Neural cell (in vitro differentiated cells): Measurements from ENCODE around the gene HAUS3.

Experiments
- EP300 ChIP-seq: fragments of 450-650 bp; conservative IDR thresholded peaks from 2 replicates; pipeline ENCODE4 v1.6.1; 2014; ENCODE audit warnings: antibody characterized with exemption, mild to moderate bottlenecking, moderate library complexity; ENCODE audit not compliant: poor library complexity, severe bottlenecking
- RAD21 ChIP-seq: fragments of 450-650 bp; conservative IDR thresholded peaks from 2 replicates; pipeline ENCODE4 v1.6.1; 2014; ENCODE audit warnings: antibody characterized with exemption, mild to moderate bottlenecking, moderate library complexity
- TAF1 ChIP-seq: IDR thresholded peaks from 2 replicates; pipeline ENCODE4 v1.6.1; 2012; ENCODE audit warnings: low read depth
- TF ChIP-seq, protein P1 (sequence below): fragments of 450-650 bp; IDR thresholded peaks from 2 replicates; pipeline ENCODE4 v1.5.1; 2014; ENCODE audit warnings: antibody characterized with exemption, mild to moderate bottlenecking, moderate library complexity; ENCODE audit not compliant: poor library complexity, severe bottlenecking
- TF ChIP-seq, protein P2 (sequence below): IDR thresholded peaks from 2 replicates; pipeline ENCODE4 v1.6.1; 2012; ENCODE audit warnings: borderline replicate concordance

DNA sequence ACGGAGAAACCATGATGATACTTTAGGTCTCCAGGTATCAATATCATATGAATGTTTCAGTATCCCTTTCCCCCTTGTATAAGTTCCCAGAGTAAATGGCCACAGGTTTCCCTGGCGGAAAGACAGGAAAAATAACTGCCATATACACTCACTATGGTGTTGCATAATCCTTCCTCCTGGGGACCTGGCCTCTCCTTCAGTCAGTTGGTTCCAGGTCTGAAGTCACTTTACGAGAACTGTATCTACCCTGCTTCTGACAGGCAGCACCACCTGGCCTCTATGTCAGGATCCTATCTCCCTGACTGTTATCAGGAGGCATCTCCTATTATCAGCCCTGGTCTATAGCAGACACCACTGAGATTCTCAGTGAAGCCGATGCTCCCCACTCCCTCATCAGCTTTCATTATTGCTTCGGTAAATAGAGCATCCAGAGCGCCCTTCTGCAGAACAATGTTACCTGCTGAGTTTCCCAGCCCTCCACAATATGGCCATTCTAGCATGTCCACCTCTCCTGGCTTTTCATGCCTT, 22.6 kb downstream of the HAUS3 start:
- TF ChIP-seq EP300 (no peak), RAD21 (no peak), TAF1 (no peak)
- TF ChIP-seq, protein P1, sequence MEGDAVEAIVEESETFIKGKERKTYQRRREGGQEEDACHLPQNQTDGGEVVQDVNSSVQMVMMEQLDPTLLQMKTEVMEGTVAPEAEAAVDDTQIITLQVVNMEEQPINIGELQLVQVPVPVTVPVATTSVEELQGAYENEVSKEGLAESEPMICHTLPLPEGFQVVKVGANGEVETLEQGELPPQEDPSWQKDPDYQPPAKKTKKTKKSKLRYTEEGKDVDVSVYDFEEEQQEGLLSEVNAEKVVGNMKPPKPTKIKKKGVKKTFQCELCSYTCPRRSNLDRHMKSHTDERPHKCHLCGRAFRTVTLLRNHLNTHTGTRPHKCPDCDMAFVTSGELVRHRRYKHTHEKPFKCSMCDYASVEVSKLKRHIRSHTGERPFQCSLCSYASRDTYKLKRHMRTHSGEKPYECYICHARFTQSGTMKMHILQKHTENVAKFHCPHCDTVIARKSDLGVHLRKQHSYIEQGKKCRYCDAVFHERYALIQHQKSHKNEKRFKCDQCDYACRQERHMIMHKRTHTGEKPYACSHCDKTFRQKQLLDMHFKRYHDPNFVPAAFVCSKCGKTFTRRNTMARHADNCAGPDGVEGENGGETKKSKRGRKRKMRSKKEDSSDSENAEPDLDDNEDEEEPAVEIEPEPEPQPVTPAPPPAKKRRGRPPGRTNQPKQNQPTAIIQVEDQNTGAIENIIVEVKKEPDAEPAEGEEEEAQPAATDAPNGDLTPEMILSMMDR, result no peak
- TF ChIP-seq, protein P2, sequence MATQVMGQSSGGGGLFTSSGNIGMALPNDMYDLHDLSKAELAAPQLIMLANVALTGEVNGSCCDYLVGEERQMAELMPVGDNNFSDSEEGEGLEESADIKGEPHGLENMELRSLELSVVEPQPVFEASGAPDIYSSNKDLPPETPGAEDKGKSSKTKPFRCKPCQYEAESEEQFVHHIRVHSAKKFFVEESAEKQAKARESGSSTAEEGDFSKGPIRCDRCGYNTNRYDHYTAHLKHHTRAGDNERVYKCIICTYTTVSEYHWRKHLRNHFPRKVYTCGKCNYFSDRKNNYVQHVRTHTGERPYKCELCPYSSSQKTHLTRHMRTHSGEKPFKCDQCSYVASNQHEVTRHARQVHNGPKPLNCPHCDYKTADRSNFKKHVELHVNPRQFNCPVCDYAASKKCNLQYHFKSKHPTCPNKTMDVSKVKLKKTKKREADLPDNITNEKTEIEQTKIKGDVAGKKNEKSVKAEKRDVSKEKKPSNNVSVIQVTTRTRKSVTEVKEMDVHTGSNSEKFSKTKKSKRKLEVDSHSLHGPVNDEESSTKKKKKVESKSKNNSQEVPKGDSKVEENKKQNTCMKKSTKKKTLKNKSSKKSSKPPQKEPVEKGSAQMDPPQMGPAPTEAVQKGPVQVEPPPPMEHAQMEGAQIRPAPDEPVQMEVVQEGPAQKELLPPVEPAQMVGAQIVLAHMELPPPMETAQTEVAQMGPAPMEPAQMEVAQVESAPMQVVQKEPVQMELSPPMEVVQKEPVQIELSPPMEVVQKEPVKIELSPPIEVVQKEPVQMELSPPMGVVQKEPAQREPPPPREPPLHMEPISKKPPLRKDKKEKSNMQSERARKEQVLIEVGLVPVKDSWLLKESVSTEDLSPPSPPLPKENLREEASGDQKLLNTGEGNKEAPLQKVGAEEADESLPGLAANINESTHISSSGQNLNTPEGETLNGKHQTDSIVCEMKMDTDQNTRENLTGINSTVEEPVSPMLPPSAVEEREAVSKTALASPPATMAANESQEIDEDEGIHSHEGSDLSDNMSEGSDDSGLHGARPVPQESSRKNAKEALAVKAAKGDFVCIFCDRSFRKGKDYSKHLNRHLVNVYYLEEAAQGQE, result no peak
